Activated B cell treated with CpG ODN at 0.5 μM for 24 hours (primary cell): ENCODE data around the gene BTBD9. TPM values are rescaled to one million over a fixed set of nuclear protein-coding genes. Genes with fewer than 3 reads are reported as not detected.

ENCODE experiments used
- ATAC-seq: fragments of 200-7000 bp; cut with Tn5 transposase; one replicate; pipeline ENCODE4 v1.10.0; 2021; ENCODE audit warnings: low read depth, mild to moderate bottlenecking, moderate library complexity
- CTCF ChIA-PET: fragments of 350-600 bp; sonication (Branson Sonifier 250); formaldehyde crosslinking; loops from one replicate; lab custom pipeline; 2021; ENCODE audit warnings: antibody characterized with exemption; lab: Charles Lee
- POLR2A ChIA-PET: fragments of 350-600 bp; sonication (Branson Sonifier 250); formaldehyde crosslinking; loops from one replicate; lab custom pipeline; 2021; ENCODE audit warnings: antibody characterized with exemption; lab: Charles Lee
- DNase-seq: peaks from one replicate; pipeline ENCODE4 v3.0.0; 2022
- H3K27ac Mint-ChIP-seq: one replicate; pipeline ENCODE4 v1.8.0; 2020; ENCODE audit warnings: mixed read lengths
- H3K27me3 Mint-ChIP-seq: one replicate; pipeline ENCODE4 v1.8.0; 2021; ENCODE audit warnings: mixed read lengths
- H3K36me3 Mint-ChIP-seq: one replicate; pipeline ENCODE4 v1.8.0; 2021; ENCODE audit warnings: low read depth, mixed read lengths
- H3K4me1 Mint-ChIP-seq: one replicate; pipeline ENCODE4 v1.8.0; 2021; ENCODE audit warnings: mixed read lengths
- H3K4me3 Mint-ChIP-seq: one replicate; pipeline ENCODE4 v1.8.0; 2020; ENCODE audit warnings: mild to moderate bottlenecking, mixed read lengths
- H3K9me3 Mint-ChIP-seq: one replicate; pipeline ENCODE4 v1.8.0; 2020; ENCODE audit warnings: mixed read lengths
- CTCF ChIP-seq: fragments of 200-600 bp; IDR thresholded peaks from one replicate; pipeline ENCODE4 v1.8.0; 2022; ENCODE audit warnings: antibody characterized with exemption, mild to moderate bottlenecking
- intact Hi-C: fragments of 100-400 bp; cut with micrococcal nuclease; formaldehyde crosslinking; loops from one replicate; pipeline ENCODE4 v1.15.1; 2024
- total RNA-seq: library from RNA; stranded (reverse); gene quantifications from 2 replicates; pipeline ENCODE4 v1.2.3, GENCODE V29; 2022

The BTBD9 gene
- total RNA-seq, 1 donor from 2014 or later: 25.7 TPM

GRCh38 chr6:38476888-38477287 lies 162.8 kb downstream of the BTBD9 start:
- ATAC-seq: no peak
- Mint-ChIP-seq H3K36me3 (peaks cover 7% of the 10 kb centered on the region), H3K27ac (no peak overlapping the region), H3K27me3 (no peaks in the 10 kb centered on the region), H3K9me3 (no peaks in the 10 kb centered on the region), H3K4me3 (no peak overlapping the region), H3K4me1 (peaks cover 2% of the 10 kb centered on the region)
- TF ChIP-seq CTCF: no peak
- intact Hi-C loops: no loop called here
- no peak for DNase-seq
- ChIA-PET CTCF (interaction anchor here (2.7 kb wide), 1 partner anchor 17 kb away, joined by 11 read pairs; no protein-coding TSS in a partner anchor), POLR2A (no interaction called here)

- POLR2A ChIA-PET: no interaction called here
- CTCF ChIA-PET: interaction anchor here (2.7 kb wide), 1 partner anchor 18 kb away, joined by 11 read pairs; no protein-coding TSS in a partner anchor
These were observed 163.6 kb downstream of the BTBD9 start for GRCh38 chr6:38476141-38476540.

GRCh38 chr6:38470548-38470947 lies 169.2 kb downstream of the BTBD9 start:
- Mint-ChIP-seq H3K27me3 (no peaks in the 10 kb centered on the region), H3K4me3 (no peak overlapping the region), H3K9me3 (no peaks in the 10 kb centered on the region), H3K27ac (no peak overlapping the region), H3K36me3 (peaks cover 13% of the 10 kb centered on the region), H3K4me1 (no peaks in the 10 kb centered on the region)
- no peak for TF ChIP-seq CTCF
- intact Hi-C loops: no loop called here
- no peak for DNase-seq
- no peak for ATAC-seq
- CTCF ChIA-PET: no interaction called here
- POLR2A ChIA-PET: no interaction called here

More at GRCh38 chr6:38476141-38476540, 163.6 kb downstream of the BTBD9 start:
- Mint-ChIP-seq H3K36me3 (peaks cover 7% of the 10 kb centered on the region), H3K27ac (no peak overlapping the region), H3K4me1 (peaks cover 2% of the 10 kb centered on the region), H3K4me3 (no peak overlapping the region), H3K27me3 (no peaks in the 10 kb centered on the region), H3K9me3 (no peaks in the 10 kb centered on the region)
- ATAC-seq (no peak), DNase-seq (no peak)
- intact Hi-C loops: no loop called here
- no peak for TF ChIP-seq CTCF

- CTCF ChIA-PET: no interaction called here
These were observed 172.2 kb downstream of the BTBD9 start for GRCh38 chr6:38467566-38467965.

GRCh38 chr6:38460186-38460585 lies 179.5 kb downstream of the BTBD9 start:
- ATAC-seq: no peak
- no peak overlapping the region for H3K4me3 Mint-ChIP-seq
- DNase-seq: no peak
- ChIA-PET POLR2A (no interaction called here), CTCF (no interaction called here)
- no peak for TF ChIP-seq CTCF
- intact Hi-C loops: no loop called here
- H3K36me3 Mint-ChIP-seq: no peaks in the 10 kb centered on the region
- peaks cover 4% of the 10 kb centered on the region for H3K9me3 Mint-ChIP-seq
- peaks cover 2% of the 10 kb centered on the region for H3K4me1 Mint-ChIP-seq
- H3K27me3 Mint-ChIP-seq: no peaks in the 10 kb centered on the region
- no peak overlapping the region for H3K27ac Mint-ChIP-seq

More at GRCh38 chr6:38467566-38467965, 172.2 kb downstream of the BTBD9 start:
- Mint-ChIP-seq H3K9me3 (peaks cover 4% of the 10 kb centered on the region), H3K4me3 (no peak overlapping the region), H3K36me3 (peaks cover 6% of the 10 kb centered on the region), H3K4me1 (peaks cover 2% of the 10 kb centered on the region), H3K27ac (no peak overlapping the region), H3K27me3 (no peaks in the 10 kb centered on the region)
- intact Hi-C loops: no loop called here
- no peak for TF ChIP-seq CTCF
- POLR2A ChIA-PET: no interaction called here
- DNase-seq: no peak
- no peak for ATAC-seq
